ENCODE results near the gene NTM.

The NTM gene

DNA sequence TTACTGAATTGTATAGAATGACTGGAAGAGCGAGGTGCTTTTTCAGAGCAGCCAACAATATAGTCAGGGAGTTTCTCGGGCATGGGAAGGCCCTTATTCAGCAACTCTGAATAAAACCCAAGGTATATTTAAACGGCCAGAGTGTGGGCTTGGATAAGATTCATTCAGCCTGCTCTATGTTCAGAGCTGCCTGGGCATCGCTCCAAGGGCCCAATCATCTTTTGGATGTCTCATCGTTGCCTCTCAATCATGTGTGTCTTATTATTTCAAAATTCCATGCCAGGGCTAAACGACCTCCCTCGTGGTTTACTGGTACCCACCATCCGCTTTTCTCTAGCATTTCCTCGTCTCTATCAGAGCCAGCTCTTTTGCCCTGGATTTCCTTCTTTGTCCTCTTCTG lies 19.5 kb upstream of the NTM start:
- H3K4me1 ChIP-seq (ENCODE audit: control insufficient read depth in 2 of 2, insufficient read depth in 1 of 2, low read depth in 1 of 2, low read length in 2 of 2): no peaks in the 10 kb centered on the region
- no peak overlapping the region for H3K18ac ChIP-seq (ENCODE audit: low read length)
- WGBS, 2 donors (ENCODE audit: extremely low coverage in 2 of 2, insufficient read length in 2 of 2, insufficient replicate concordance in 1 of 2): no CpG with 5 or more reads among the region's 9 CpGs
- no peak overlapping the region for H3K9ac ChIP-seq (ENCODE audit: low read depth, low read length, poor library complexity)
- H3K79me1 ChIP-seq (ENCODE audit: low read depth, low read length): no peaks in the 10 kb centered on the region
- H3K36me3 ChIP-seq (replicated peaks in 1 of 2; ENCODE audit: control insufficient read depth in 2 of 2, insufficient read depth in 2 of 2, low read length in 2 of 2): no peaks in the 10 kb centered on the region
- no peak for DNase-seq (ENCODE audit: low spot score)
- H2AFZ ChIP-seq (ENCODE audit: low read length): no peak overlapping the region
- H3K4me3 ChIP-seq (ENCODE audit: low read length in 2 of 2): no peak overlapping the region
- no peak overlapping the region for H2AK5ac ChIP-seq (ENCODE audit: low read depth, low read length)
- H4K91ac ChIP-seq (ENCODE audit: low read depth, low read length, poor library complexity): no peak overlapping the region
- no peak overlapping the region for H3K4me2 ChIP-seq (ENCODE audit: insufficient read depth, low read length, poor library complexity, severe bottlenecking)
- no peak overlapping the region for H2BK12ac ChIP-seq (ENCODE audit: low read length)
- no peaks in the 10 kb centered on the region for H3K9me3 ChIP-seq (replicated peaks in 1 of 2; ENCODE audit: control insufficient read depth in 2 of 2, insufficient read depth in 1 of 2, low read depth in 1 of 2, low read length in 2 of 2)
- no peak overlapping the region for H3K27ac ChIP-seq (replicated peaks; ENCODE audit: low read length)
- no peak overlapping the region for H3K4ac ChIP-seq (ENCODE audit: low read length)
- H2BK15ac ChIP-seq (ENCODE audit: low read length): no peak overlapping the region
- H2BK120ac ChIP-seq (ENCODE audit: low read depth, low read length): no peak overlapping the region
- no peaks in the 10 kb centered on the region for H3K27me3 ChIP-seq (ENCODE audit: control insufficient read depth in 3 of 3, insufficient read depth in 3 of 3, low read depth in 1 of 3, low read length in 3 of 3)
- H4K8ac ChIP-seq (ENCODE audit: low read depth, low read length): no peak overlapping the region
- H3K23ac ChIP-seq (ENCODE audit: low read depth, low read length, poor library complexity): no peak overlapping the region
- no peak overlapping the region for H2BK5ac ChIP-seq (ENCODE audit: low read length)
- H3K14ac ChIP-seq (ENCODE audit: low read length): no peak overlapping the region

DNA sequence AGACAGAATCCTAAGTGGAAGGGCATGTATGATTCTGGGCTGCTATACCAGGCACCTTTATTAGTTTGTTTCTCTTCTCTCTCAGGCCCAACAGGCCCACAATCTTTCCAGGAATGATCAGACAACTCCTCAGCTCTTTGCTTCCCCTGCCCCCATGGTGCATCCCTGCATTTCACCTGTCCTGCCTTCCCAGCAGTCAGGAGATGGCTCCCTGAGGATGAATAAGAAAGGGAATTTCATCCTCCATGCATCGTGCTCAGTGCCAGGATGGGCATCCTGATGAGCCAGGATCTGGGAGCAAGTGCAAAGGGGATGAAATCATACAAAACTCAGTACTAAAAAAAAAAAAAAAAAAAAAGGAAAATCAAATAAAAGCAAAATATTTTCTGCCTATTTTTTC lies 18.6 kb upstream of the NTM start:
- no peak overlapping the region for H2AK5ac ChIP-seq (ENCODE audit: low read depth, low read length)
- no peak overlapping the region for H3K23ac ChIP-seq (ENCODE audit: low read depth, low read length, poor library complexity)
- H3K18ac ChIP-seq (ENCODE audit: low read length): no peak overlapping the region
- DNase-seq (ENCODE audit: low spot score): no peak
- H3K9ac ChIP-seq (ENCODE audit: low read depth, low read length, poor library complexity): no peak overlapping the region
- H3K36me3 ChIP-seq (replicated peaks in 1 of 2; ENCODE audit: control insufficient read depth in 2 of 2, insufficient read depth in 2 of 2, low read length in 2 of 2): no peaks in the 10 kb centered on the region
- no peak overlapping the region for H2BK5ac ChIP-seq (ENCODE audit: low read length)
- H3K27me3 ChIP-seq (ENCODE audit: control insufficient read depth in 3 of 3, insufficient read depth in 3 of 3, low read depth in 1 of 3, low read length in 3 of 3): no peaks in the 10 kb centered on the region
- no peak overlapping the region for H2BK120ac ChIP-seq (ENCODE audit: low read depth, low read length)
- H3K79me1 ChIP-seq (ENCODE audit: low read depth, low read length): no peaks in the 10 kb centered on the region
- no CpG with 5 or more reads among the region's 1 CpG for WGBS, 2 donors (ENCODE audit: extremely low coverage in 2 of 2, insufficient read length in 2 of 2, insufficient replicate concordance in 1 of 2)
- no peak overlapping the region for H3K4ac ChIP-seq (ENCODE audit: low read length)
- no peak overlapping the region for H2BK15ac ChIP-seq (ENCODE audit: low read length)
- H3K14ac ChIP-seq (ENCODE audit: low read length): no peak overlapping the region
- no peak overlapping the region for H4K91ac ChIP-seq (ENCODE audit: low read depth, low read length, poor library complexity)
- H3K4me1 ChIP-seq (ENCODE audit: control insufficient read depth in 2 of 2, insufficient read depth in 1 of 2, low read depth in 1 of 2, low read length in 2 of 2): no peaks in the 10 kb centered on the region
- no peak overlapping the region for H2BK12ac ChIP-seq (ENCODE audit: low read length)
- H4K8ac ChIP-seq (ENCODE audit: low read depth, low read length): no peak overlapping the region
- H3K9me3 ChIP-seq (replicated peaks in 1 of 2; ENCODE audit: control insufficient read depth in 2 of 2, insufficient read depth in 1 of 2, low read depth in 1 of 2, low read length in 2 of 2): no peaks in the 10 kb centered on the region
- no peak overlapping the region for H3K4me2 ChIP-seq (ENCODE audit: insufficient read depth, low read length, poor library complexity, severe bottlenecking)
- no peak overlapping the region for H3K27ac ChIP-seq (replicated peaks; ENCODE audit: low read length)
- no peak overlapping the region for H2AFZ ChIP-seq (ENCODE audit: low read length)
- H3K4me3 ChIP-seq (ENCODE audit: low read length in 2 of 2): no peak overlapping the region

DNA sequence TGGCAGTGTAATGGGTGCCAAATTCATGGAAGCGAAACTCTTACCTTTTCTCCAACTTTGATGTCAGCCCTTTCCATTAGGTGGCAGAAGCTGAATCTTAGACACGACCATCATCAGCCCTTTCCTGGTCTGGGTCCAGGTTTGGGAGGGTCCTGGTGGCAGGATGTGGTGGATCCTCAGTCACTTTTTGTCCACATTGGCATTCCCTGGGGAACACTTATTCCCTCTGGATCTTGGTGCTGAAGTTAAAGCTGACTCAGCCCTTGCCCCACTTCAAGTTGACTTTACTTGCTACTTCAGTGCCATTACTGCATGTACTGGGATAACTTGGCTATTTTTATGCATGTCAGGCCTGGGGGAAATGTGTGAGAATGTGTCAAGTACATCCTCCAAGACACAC lies 16.6 kb upstream of the NTM start:
- Histone ChIP-seq H2AK5ac (ENCODE audit: low read depth, low read length) (no peak overlapping the region), H4K91ac (ENCODE audit: low read depth, low read length, poor library complexity) (no peak overlapping the region), H2BK5ac (ENCODE audit: low read length) (no peak overlapping the region), H2BK15ac (ENCODE audit: low read length) (no peak overlapping the region), H2BK12ac (ENCODE audit: low read length) (no peak overlapping the region), H3K18ac (ENCODE audit: low read length) (no peak overlapping the region), H3K23ac (ENCODE audit: low read depth, low read length, poor library complexity) (no peak overlapping the region), H3K27me3 (ENCODE audit: control insufficient read depth in 3 of 3, insufficient read depth in 3 of 3, low read depth in 1 of 3, low read length in 3 of 3) (no peaks in the 10 kb centered on the region), H3K14ac (ENCODE audit: low read length) (no peak overlapping the region), H3K9ac (ENCODE audit: low read depth, low read length, poor library complexity) (no peak overlapping the region), H3K4ac (ENCODE audit: low read length) (no peak overlapping the region), H3K79me1 (ENCODE audit: low read depth, low read length) (no peaks in the 10 kb centered on the region), H3K36me3 (replicated peaks in 1 of 2; ENCODE audit: control insufficient read depth in 2 of 2, insufficient read depth in 2 of 2, low read length in 2 of 2) (no peaks in the 10 kb centered on the region), H3K4me2 (ENCODE audit: insufficient read depth, low read length, poor library complexity, severe bottlenecking) (no peak overlapping the region), H3K4me3 (ENCODE audit: low read length in 2 of 2) (no peak overlapping the region), H2AFZ (ENCODE audit: low read length) (no peak overlapping the region), H4K8ac (ENCODE audit: low read depth, low read length) (no peak overlapping the region), H3K9me3 (replicated peaks in 1 of 2; ENCODE audit: control insufficient read depth in 2 of 2, insufficient read depth in 1 of 2, low read depth in 1 of 2, low read length in 2 of 2) (no peaks in the 10 kb centered on the region), H3K4me1 (ENCODE audit: control insufficient read depth in 2 of 2, insufficient read depth in 1 of 2, low read depth in 1 of 2, low read length in 2 of 2) (no peaks in the 10 kb centered on the region), H2BK120ac (ENCODE audit: low read depth, low read length) (no peak overlapping the region), H3K27ac (replicated peaks; ENCODE audit: low read length) (no peak overlapping the region)
- no peak for DNase-seq (ENCODE audit: low spot score)
- no CpG with 5 or more reads among the region's 2 CpGs for WGBS, 2 donors (ENCODE audit: extremely low coverage in 2 of 2, insufficient read length in 2 of 2, insufficient replicate concordance in 1 of 2)

DNA sequence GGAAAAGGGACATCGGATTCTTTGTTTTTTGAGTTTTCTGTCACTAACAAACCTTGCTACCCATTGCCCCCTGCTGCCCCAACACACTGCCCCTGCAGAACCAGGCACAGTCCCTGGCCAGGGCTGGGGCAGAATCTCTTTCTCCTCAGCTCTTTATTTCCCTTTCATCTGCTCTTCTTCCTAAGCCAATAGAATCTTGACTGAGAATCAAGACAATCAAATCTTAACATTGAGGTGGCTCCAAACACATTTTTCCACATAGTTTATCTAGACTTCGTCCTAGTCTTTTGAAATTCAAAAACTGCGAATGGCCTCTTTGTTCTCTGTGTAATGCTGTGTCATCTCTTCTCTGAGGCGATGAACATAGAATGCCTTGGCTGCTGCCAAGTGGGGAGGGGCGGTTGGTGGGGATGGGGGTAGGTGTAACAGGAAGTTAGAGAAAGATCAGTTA lies 16.1 kb upstream of the NTM start:
- H4K91ac ChIP-seq (ENCODE audit: low read depth, low read length, poor library complexity): no peak overlapping the region
- no peak overlapping the region for H3K9ac ChIP-seq (ENCODE audit: low read depth, low read length, poor library complexity)
- H3K79me1 ChIP-seq (ENCODE audit: low read depth, low read length): no peaks in the 10 kb centered on the region
- no peak overlapping the region for H3K18ac ChIP-seq (ENCODE audit: low read length)
- H4K8ac ChIP-seq (ENCODE audit: low read depth, low read length): no peak overlapping the region
- H2BK5ac ChIP-seq (ENCODE audit: low read length): no peak overlapping the region
- H3K4ac ChIP-seq (ENCODE audit: low read length): no peak overlapping the region
- no peak overlapping the region for H3K4me3 ChIP-seq (ENCODE audit: low read length in 2 of 2)
- no peak overlapping the region for H2BK12ac ChIP-seq (ENCODE audit: low read length)
- no peak overlapping the region for H3K4me2 ChIP-seq (ENCODE audit: insufficient read depth, low read length, poor library complexity, severe bottlenecking)
- H3K27ac ChIP-seq (replicated peaks; ENCODE audit: low read length): no peak overlapping the region
- no peak overlapping the region for H2AK5ac ChIP-seq (ENCODE audit: low read depth, low read length)
- H3K36me3 ChIP-seq (replicated peaks in 1 of 2; ENCODE audit: control insufficient read depth in 2 of 2, insufficient read depth in 2 of 2, low read length in 2 of 2): no peaks in the 10 kb centered on the region
- no peak overlapping the region for H3K14ac ChIP-seq (ENCODE audit: low read length)
- H2BK120ac ChIP-seq (ENCODE audit: low read depth, low read length): no peak overlapping the region
- no peak overlapping the region for H2BK15ac ChIP-seq (ENCODE audit: low read length)
- H2AFZ ChIP-seq (ENCODE audit: low read length): no peak overlapping the region
- no CpG with 5 or more reads among the region's 5 CpGs for WGBS, 2 donors (ENCODE audit: extremely low coverage in 2 of 2, insufficient read length in 2 of 2, insufficient replicate concordance in 1 of 2)
- no peaks in the 10 kb centered on the region for H3K9me3 ChIP-seq (replicated peaks in 1 of 2; ENCODE audit: control insufficient read depth in 2 of 2, insufficient read depth in 1 of 2, low read depth in 1 of 2, low read length in 2 of 2)
- H3K4me1 ChIP-seq (ENCODE audit: control insufficient read depth in 2 of 2, insufficient read depth in 1 of 2, low read depth in 1 of 2, low read length in 2 of 2): no peaks in the 10 kb centered on the region
- DNase-seq (ENCODE audit: low spot score): no peak
- no peak overlapping the region for H3K23ac ChIP-seq (ENCODE audit: low read depth, low read length, poor library complexity)
- no peaks in the 10 kb centered on the region for H3K27me3 ChIP-seq (ENCODE audit: control insufficient read depth in 3 of 3, insufficient read depth in 3 of 3, low read depth in 1 of 3, low read length in 3 of 3)

Data from neuronal stem cell (in vitro differentiated cells).